GM12878 (cell line): Measurements from ENCODE around the gene CDH4.

Experiments
- CEBPB ChIP-seq, 2 experiments: fragments of 150-350 bp in 1 of 2; IDR thresholded peaks; 2 replicates each; pipeline ENCODE4 v1.6.1; 2012 to 2014; ENCODE audit warnings: low read depth in 2 of 2, low read length in 2 of 2, borderline replicate concordance in 1 of 2, inconsistent platforms in 1 of 2
- EP300 ChIP-seq, 2 experiments: fragments of 150-350 bp in 1 of 2; IDR thresholded peaks; 2 replicates each; pipeline ENCODE4 v1.6.1; 2011 to 2012; ENCODE audit warnings: low read depth in 2 of 2, low read length in 2 of 2, borderline replicate concordance in 1 of 2, improper control_type of control experiment in 1 of 2, inconsistent platforms in 1 of 2; ENCODE audit not compliant: control insufficient read depth in 1 of 2
- JUND ChIP-seq: IDR thresholded peaks from 2 replicates; pipeline ENCODE4 v1.6.1; 2012; ENCODE audit warnings: low read depth, mild to moderate bottlenecking, low read length, improper control_type of control experiment, moderate library complexity
- POLR2A ChIP-seq: IDR thresholded peaks from 2 replicates; pipeline ENCODE4 v1.6.1; 2011; ENCODE audit warnings: low read depth, mild to moderate bottlenecking, low read length
- SP1 ChIP-seq: IDR thresholded peaks from one replicate; pipeline ENCODE4 v1.6.1; 2011; ENCODE audit warnings: low read depth, low read length

DNA sequence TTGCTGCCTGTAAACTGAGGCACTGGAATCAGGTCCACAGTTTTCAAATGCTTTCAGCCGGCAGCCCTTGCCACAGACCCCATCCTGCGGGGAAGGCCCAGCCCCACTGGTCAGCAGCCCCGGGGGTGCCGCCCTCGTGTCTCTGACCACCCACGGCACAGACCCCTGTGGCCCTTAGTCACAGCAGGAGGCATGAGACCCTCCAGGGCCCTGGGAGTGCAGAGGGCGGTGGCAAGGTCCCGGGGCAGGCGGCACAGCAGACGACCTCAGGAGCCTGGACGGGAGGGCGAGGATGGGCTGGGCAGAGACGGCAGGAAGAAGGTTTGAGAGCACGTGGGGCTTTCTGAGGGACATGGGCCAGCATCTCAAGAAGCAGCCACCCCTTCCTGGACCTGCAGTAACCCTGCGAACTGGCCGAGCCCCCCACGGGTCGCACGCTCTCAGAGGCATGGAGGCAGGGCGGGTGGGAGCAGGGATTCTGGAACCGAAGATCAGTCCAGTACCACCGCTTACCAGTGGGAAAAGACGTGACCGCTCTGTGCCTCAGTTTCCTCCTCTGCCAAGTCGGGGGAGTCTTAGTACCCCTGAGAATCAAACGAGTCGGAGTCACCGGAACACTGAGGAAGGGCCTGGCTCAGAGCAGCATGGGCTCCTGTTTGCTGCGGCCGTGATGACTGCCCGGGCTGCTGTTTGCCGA, 672.9 kb downstream of the CDH4 start:
- TF ChIP-seq POLR2A (no peak), EP300 (IDR thresholded peaks at IDR 0.05; ENCODE audit: borderline replicate concordance in 1 of 2, control insufficient read depth in 1 of 2, low read depth in 2 of 2, low read length in 2 of 2) (no peak), JUND (no peak), CEBPB (IDR thresholded peaks at IDR 0.05; ENCODE audit: borderline replicate concordance in 1 of 2, low read depth in 2 of 2, low read length in 2 of 2) (no peak), SP1 (no peak)
